IMR-90 (cell line): ENCODE results near the gene EFCAB5. TPM values are rescaled to one million over a fixed set of nuclear protein-coding genes. Genes with fewer than 3 reads are reported as not detected.

Source experiments
- ATAC-seq: fragments of 200-7000 bp; cut with Tn5 transposase; 2 replicates; pipeline ENCODE4 v1.9.1; 2020; ENCODE audit warnings: low read depth, mild to moderate bottlenecking, moderate library complexity
- BruUV-seq: library from RNA; stranded (reverse); fragments of 400-500 nt; replicated peaks from 2 replicates; lab custom pipeline; 2021; lab: Mats Ljungman, UMichigan
- CTCF ChIA-PET: fragments of 300-600 bp; formaldehyde crosslinking; extraction: SDS; loops from one replicate; lab custom pipeline; 2021; ENCODE audit warnings: antibody characterized with exemption; lab: Yijun Ruan, JAX
- POLR2A ChIA-PET: fragments of 300-600 bp; sonication (Branson Sonifier 250); formaldehyde crosslinking; loops from one replicate; lab custom pipeline; 2022; ENCODE audit warnings: antibody characterized with exemption; ENCODE audit not compliant: unreplicated experiment; lab: Charles Lee
- DNase-seq: peaks from one replicate; pipeline ENCODE4 v3.0.0; 2013
- H2AFZ ChIP-seq: replicated peaks from 2 replicates; pipeline ENCODE3; 2013; ENCODE audit warnings: low read length, mild to moderate bottlenecking; ENCODE audit not compliant: poor library complexity
- H2AK5ac ChIP-seq: 2 replicates; pipeline ENCODE4 v1.6.1; 2013; ENCODE audit warnings: low read depth, low read length, inconsistent platforms
- H2AK9ac ChIP-seq: replicated peaks from 2 replicates; pipeline ENCODE3; 2013; ENCODE audit warnings: mild to moderate bottlenecking, low read depth, low read length, moderate library complexity; ENCODE audit not compliant: poor library complexity
- H2BK120ac ChIP-seq: 2 replicates; pipeline ENCODE4 v1.6.1; 2013; ENCODE audit warnings: low read depth, low read length, inconsistent platforms
- H2BK15ac ChIP-seq: 3 replicates; pipeline ENCODE4 v1.6.1; 2013; ENCODE audit warnings: low read depth, low read length, inconsistent platforms
- H2BK20ac ChIP-seq: 2 replicates; pipeline ENCODE4 v1.6.1; 2013; ENCODE audit warnings: low read depth, mild to moderate bottlenecking, inconsistent platforms, low read length, moderate library complexity
- H2BK5ac ChIP-seq: 2 replicates; pipeline ENCODE4 v1.6.1; 2013; ENCODE audit warnings: mild to moderate bottlenecking, low read depth, low read length, inconsistent platforms; ENCODE audit not compliant: poor library complexity, severe bottlenecking
- H3K14ac ChIP-seq: replicated peaks from 2 replicates; pipeline ENCODE4 v1.6.1; 2013; ENCODE audit warnings: low read depth, low read length, inconsistent platforms
- H3K18ac ChIP-seq: 2 replicates; pipeline ENCODE4 v1.6.1; 2013; ENCODE audit warnings: low read depth, low read length, control low read depth
- H3K23ac ChIP-seq: 2 replicates; pipeline ENCODE4 v1.6.1; 2013; ENCODE audit warnings: low read depth, low read length, inconsistent platforms
- H3K27ac ChIP-seq: 2 replicates; pipeline ENCODE4 v1.5.1; 2013; ENCODE audit warnings: mild to moderate bottlenecking, control low read depth, low read length; ENCODE audit not compliant: insufficient read depth
- H3K27me3 ChIP-seq: 2 replicates; pipeline ENCODE4 v1.6.1; 2013; ENCODE audit warnings: low read length; ENCODE audit not compliant: control insufficient read depth, insufficient read depth
- H3K36me3 ChIP-seq: 2 replicates; pipeline ENCODE4 v1.6.1; 2013; ENCODE audit warnings: low read length, mixed read lengths; ENCODE audit not compliant: control insufficient read depth, insufficient read depth
- H3K4ac ChIP-seq: 2 replicates; pipeline ENCODE4 v1.6.1; 2013; ENCODE audit warnings: low read depth, low read length, inconsistent platforms
- H3K4me1 ChIP-seq: 2 replicates; pipeline ENCODE4 v1.6.1; 2013; ENCODE audit warnings: low read length, mixed read lengths; ENCODE audit not compliant: control insufficient read depth, insufficient read depth
- H3K4me2 ChIP-seq: 2 replicates; pipeline ENCODE4 v1.6.1; 2013; ENCODE audit warnings: low read depth, mild to moderate bottlenecking, control low read depth, low read length, moderate library complexity
- H3K4me3 ChIP-seq: 2 replicates; pipeline ENCODE4 v1.5.1; 2013; ENCODE audit warnings: low read depth, mild to moderate bottlenecking, control low read depth, low read length, moderate library complexity; ENCODE audit not compliant: insufficient read depth
- H3K56ac ChIP-seq: 2 replicates; pipeline ENCODE4 v1.6.1; 2013; ENCODE audit warnings: low read length, inconsistent platforms; ENCODE audit not compliant: insufficient read depth; ENCODE audit errors: extremely low read depth
- H3K79me1 ChIP-seq, 2 experiments: 2 replicates each; pipeline ENCODE4 v1.6.1; 2013; ENCODE audit warnings: low read length in 2 of 2, inconsistent platforms in 1 of 2, low read depth in 1 of 2
- H3K9ac ChIP-seq: 2 replicates; pipeline ENCODE4 v1.6.1; 2013; ENCODE audit warnings: low read depth, low read length, control low read depth
- H3K9me1 ChIP-seq: 2 replicates; pipeline ENCODE4 v1.6.1; 2013; ENCODE audit warnings: low read length, inconsistent platforms; ENCODE audit not compliant: insufficient read depth
- H3K9me3 ChIP-seq: 2 replicates; pipeline ENCODE4 v1.6.1; 2013; ENCODE audit warnings: low read length; ENCODE audit not compliant: control insufficient read depth, insufficient read depth
- H4K20me1 ChIP-seq: 2 replicates; pipeline ENCODE4 v1.6.1; 2013; ENCODE audit warnings: low read length, inconsistent platforms; ENCODE audit not compliant: insufficient read depth
- H4K5ac ChIP-seq: 2 replicates; pipeline ENCODE4 v1.6.1; 2013; ENCODE audit warnings: mild to moderate bottlenecking, low read depth, low read length, control low read depth
- H4K8ac ChIP-seq, 2 experiments: 2 replicates each; pipeline ENCODE4 v1.6.1; 2013; ENCODE audit warnings: low read depth in 2 of 2, low read length in 2 of 2, control low read depth in 1 of 2, inconsistent platforms in 1 of 2
- H4K91ac ChIP-seq: 2 replicates; pipeline ENCODE4 v1.6.1; 2013; ENCODE audit warnings: low read depth, low read length, inconsistent platforms; ENCODE audit not compliant: insufficient read depth
- BHLHE40 ChIP-seq: fragments of 150-350 bp; IDR thresholded peaks from 2 replicates; pipeline ENCODE4 v1.6.1; 2016; ENCODE audit warnings: mild to moderate bottlenecking, low read depth, low read length
- CEBPB ChIP-seq: IDR thresholded peaks from 2 replicates; pipeline ENCODE4 v1.6.1; 2012; ENCODE audit warnings: low read depth, low read length, improper control_type of control experiment
- CHD1 ChIP-seq: IDR thresholded peaks from 2 replicates; pipeline ENCODE4 v1.6.1; 2012; ENCODE audit warnings: low read depth, low read length, improper control_type of control experiment
- CTCF ChIP-seq: conservative IDR thresholded peaks from 2 replicates; pipeline ENCODE4 v1.5.1; 2012; ENCODE audit warnings: mild to moderate bottlenecking, low read depth, low read length, improper control_type of control experiment
- ELK1 ChIP-seq: fragments of 150-350 bp; IDR thresholded peaks from 2 replicates; pipeline ENCODE4 v1.6.1; 2016; ENCODE audit warnings: low read depth, mild to moderate bottlenecking, low read length, moderate library complexity, borderline replicate concordance
- FOS ChIP-seq: fragments of 150-350 bp; IDR thresholded peaks from 2 replicates; pipeline ENCODE4 v1.6.1; 2016; ENCODE audit warnings: low read depth, low read length
- MAFK ChIP-seq: IDR thresholded peaks from 2 replicates; pipeline ENCODE4 v1.6.1; 2012; ENCODE audit warnings: low read depth, low read length, improper control_type of control experiment
- MAZ ChIP-seq: IDR thresholded peaks from 2 replicates; pipeline ENCODE4 v1.6.1; 2012; ENCODE audit warnings: low read depth, mild to moderate bottlenecking, low read length, improper control_type of control experiment, moderate library complexity, borderline replicate concordance
- MXI1 ChIP-seq: IDR thresholded peaks from 2 replicates; pipeline ENCODE4 v1.6.1; 2012; ENCODE audit warnings: low read depth, mild to moderate bottlenecking, low read length, moderate library complexity, borderline replicate concordance
- NFE2L2 ChIP-seq: fragments of 150-350 bp; IDR thresholded peaks from 2 replicates; pipeline ENCODE4 v1.6.1; 2016; ENCODE audit warnings: low read depth, mild to moderate bottlenecking, low read length
- POLR2A ChIP-seq: IDR thresholded peaks from 2 replicates; pipeline ENCODE4 v1.6.1; 2012; ENCODE audit warnings: mild to moderate bottlenecking, low read depth, low read length
- RAD21 ChIP-seq: IDR thresholded peaks from 2 replicates; pipeline ENCODE4 v1.6.1; 2012; ENCODE audit warnings: low read length, improper control_type of control experiment
- RCOR1 ChIP-seq: IDR thresholded peaks from 2 replicates; pipeline ENCODE4 v1.6.1; 2012; ENCODE audit warnings: mild to moderate bottlenecking, low read length, improper control_type of control experiment; ENCODE audit not compliant: insufficient replicate concordance
- RFX5 ChIP-seq: IDR thresholded peaks from 2 replicates; pipeline ENCODE4 v1.8.0; 2012; ENCODE audit warnings: low read depth, mild to moderate bottlenecking, low read length, moderate library complexity
- USF2 ChIP-seq: fragments of 150-350 bp; IDR thresholded peaks from 2 replicates; pipeline ENCODE4 v1.6.1; 2017; ENCODE audit warnings: mild to moderate bottlenecking, antibody characterized with exemption, low read length, low read depth
- WGBS, 2 experiments: methylation state at CpG; one replicate each; pipeline versions ENCODE4 v1.1.5 to v1.1.7; 2013; ENCODE audit warnings: missing lambda C conversion rate in 2 of 2; ENCODE audit not compliant: insufficient read length in 1 of 2; ENCODE audit errors: extremely low coverage in 2 of 2; 5-methylcytosine and 5-hydroxymethylcytosine counted together
- dilution Hi-C: fragments of 300-500 bp; cut with HindIII; formaldehyde crosslinking; loops from one replicate; pipeline ENCODE4 v1.14.3; 2018; ENCODE audit warnings: low sequenced_read_pairs; ENCODE audit not compliant: unreplicated experiment
- in situ Hi-C: fragments of 300-500 bp; cut with MboI; formaldehyde crosslinking; loops from 3 replicates; pipeline ENCODE4 v1.14.3; 2019; ENCODE audit warnings: low sequenced_read_pairs, inconsistent platforms, mixed read lengths
- intact Hi-C: fragments of 100-400 bp; cut with micrococcal nuclease; formaldehyde crosslinking; loops from 2 replicates; pipeline ENCODE4 v1.10.0; 2022
- polyA plus RNA-seq, 3 experiments: library from polyadenylated mRNA; depleted of rRNA; stranded (reverse); fragments of >200 nt; gene quantifications; 2 replicates each; pipeline ENCODE4 v1.2.3, GENCODE V29; 2012; ENCODE audit warnings: low replicate concordance in 1 of 3
- total RNA-seq: library from RNA; depleted of rRNA; stranded (reverse); fragments of >200 nt; gene quantifications from 2 replicates; pipeline ENCODE4 v1.2.3, GENCODE V29; 2012

EFCAB5 gene
- total and polyA plus RNA-seq, 2 of the 4 experiments (the other 2 are of a cell fraction): 0.14 TPM; not detected in 1

- Histone ChIP-seq H3K27ac (no peak overlapping the region), H4K91ac (no peak overlapping the region), H3K27me3 (no peaks in the 10 kb centered on the region), H3K4me2 (no peak overlapping the region), H3K4ac (no peak overlapping the region), H3K18ac (no peak overlapping the region), H2BK15ac (no peak overlapping the region), H2BK5ac (no peak overlapping the region), H3K4me3 (no peak overlapping the region), H2AFZ (no peak overlapping the region), H3K79me1 (peaks cover 33 to 48% of the 10 kb centered on the region in 2 experiments), H3K36me3 (peaks cover 3% of the 10 kb centered on the region), H3K9me3 (peaks cover 2% of the 10 kb centered on the region), H3K23ac (no peak overlapping the region), H3K4me1 (no peaks in the 10 kb centered on the region), H2AK5ac (no peak overlapping the region), H2BK20ac (no peak overlapping the region), H2AK9ac (no peak overlapping the region), H3K9me1 (peaks cover 6% of the 10 kb centered on the region; the same call in 1 of the 2 replicates), H3K9ac (no peak overlapping the region), H2BK120ac (no peak overlapping the region), H3K56ac (no peak overlapping the region), H4K5ac (no peak overlapping the region), H3K14ac (no peak overlapping the region), H4K8ac (no peak overlapping the region), H4K20me1 (peaks cover 38% of the 10 kb centered on the region)
- no TSS peak for BruUV-seq
- dilution Hi-C loops (no loop called here), intact Hi-C loops (no loop called here), in situ Hi-C loops (no loop called here)
- no peak for ATAC-seq
- WGBS, 2 experiments: no CpG with 5 or more reads among the region's 2 CpGs
- CTCF ChIA-PET: no interaction called here
- DNase-seq: no peak
- no peak for TF ChIP-seq ELK1
- no peak for TF ChIP-seq RAD21
- TF ChIP-seq USF2: no peak
- TF ChIP-seq CTCF: no peak
- TF ChIP-seq CEBPB: no peak
- TF ChIP-seq FOS: no peak
- no peak for TF ChIP-seq POLR2A
- no peak for TF ChIP-seq MAZ
- TF ChIP-seq CHD1: no peak
- TF ChIP-seq RFX5: no peak
- TF ChIP-seq MXI1: no peak
- TF ChIP-seq MAFK: no peak
- no peak for TF ChIP-seq NFE2L2
- no peak for TF ChIP-seq RCOR1
- TF ChIP-seq BHLHE40: no peak
- POLR2A ChIA-PET: no interaction called here
These were observed 214.0 kb downstream of the EFCAB5 start for GRCh38 chr17:30155389-30155788.
